ENCODE measurements around the gene CDAN1.

DNA sequence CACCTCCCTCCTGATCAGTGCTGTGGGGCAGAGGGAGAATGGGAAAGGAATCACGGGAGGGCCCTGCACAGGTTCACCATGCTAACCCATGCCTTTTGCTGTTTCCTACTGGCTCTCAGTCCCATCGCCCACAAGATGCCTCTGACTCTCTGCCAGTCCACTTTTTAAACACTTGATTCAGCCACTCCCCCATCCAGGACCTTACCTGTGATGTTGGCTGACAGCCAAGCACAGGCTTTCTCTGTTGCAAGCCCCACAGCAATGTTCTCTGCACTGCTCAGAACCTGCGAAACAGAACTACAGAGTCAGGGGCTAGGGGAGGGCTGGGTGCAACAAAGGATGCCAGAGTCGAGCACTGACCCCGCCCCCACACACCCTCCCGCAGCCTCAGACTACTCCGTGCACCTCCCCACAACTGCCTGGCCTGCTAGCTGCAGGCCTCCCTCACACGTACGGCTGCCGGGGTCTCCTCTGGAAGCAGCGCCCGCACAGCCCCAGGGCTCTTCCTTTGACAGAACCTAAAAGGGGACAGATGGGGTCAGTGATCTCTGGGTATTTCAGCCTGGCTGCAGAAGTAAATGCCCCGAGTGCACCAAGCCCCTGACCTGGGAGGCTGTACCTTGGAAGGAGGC is 9.1 kb downstream of the CDAN1 start:
- TF ChIP-seq POLR2A (IDR thresholded peaks at IDR 0.05) (no peak), POLR2AphosphoS5 (IDR thresholded peaks at IDR 0.05) (no peak)
- TF ChIP-seq, protein P1, sequence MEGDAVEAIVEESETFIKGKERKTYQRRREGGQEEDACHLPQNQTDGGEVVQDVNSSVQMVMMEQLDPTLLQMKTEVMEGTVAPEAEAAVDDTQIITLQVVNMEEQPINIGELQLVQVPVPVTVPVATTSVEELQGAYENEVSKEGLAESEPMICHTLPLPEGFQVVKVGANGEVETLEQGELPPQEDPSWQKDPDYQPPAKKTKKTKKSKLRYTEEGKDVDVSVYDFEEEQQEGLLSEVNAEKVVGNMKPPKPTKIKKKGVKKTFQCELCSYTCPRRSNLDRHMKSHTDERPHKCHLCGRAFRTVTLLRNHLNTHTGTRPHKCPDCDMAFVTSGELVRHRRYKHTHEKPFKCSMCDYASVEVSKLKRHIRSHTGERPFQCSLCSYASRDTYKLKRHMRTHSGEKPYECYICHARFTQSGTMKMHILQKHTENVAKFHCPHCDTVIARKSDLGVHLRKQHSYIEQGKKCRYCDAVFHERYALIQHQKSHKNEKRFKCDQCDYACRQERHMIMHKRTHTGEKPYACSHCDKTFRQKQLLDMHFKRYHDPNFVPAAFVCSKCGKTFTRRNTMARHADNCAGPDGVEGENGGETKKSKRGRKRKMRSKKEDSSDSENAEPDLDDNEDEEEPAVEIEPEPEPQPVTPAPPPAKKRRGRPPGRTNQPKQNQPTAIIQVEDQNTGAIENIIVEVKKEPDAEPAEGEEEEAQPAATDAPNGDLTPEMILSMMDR (IDR thresholded peaks at IDR 0.05) = no peak

Data from prostate gland (tissue), 2 donors.